Cardiac fibroblast (primary cell): ENCODE data around the gene IGF2BP2.
"Not testable (repeated sequence)": the region's sequence is repeated elsewhere in the genome, so short reads cannot be mapped to it uniquely, and the experiment has no call there.

Experiments
- DNase-seq, 2 donors: peaks; one replicate each; pipeline versions ENCODE4 v3.0.0 to v3.0.0-alpha.2; 2010; ENCODE audit warnings: low read depth in 2 of 2
- H3K4me3 ChIP-seq, 2 donors: replicated peaks in 1 of 2; 1 replicate in 1 of 2; 2 replicates in 1 of 2; pipeline ENCODE4 v1.5.1; 2011; ENCODE audit warnings: low read depth in 2 of 2, low read length in 2 of 2, mild to moderate bottlenecking in 2 of 2, moderate library complexity in 1 of 2
- CTCF ChIP-seq: IDR thresholded peaks from one replicate; pipeline ENCODE4 v1.5.1; 2011; ENCODE audit warnings: low read depth, mild to moderate bottlenecking, low read length, inconsistent platforms

IGF2BP2 gene

GRCh38 chr3:185702262-185703225, 122.3 kb downstream of the IGF2BP2 start:
- peak overlapping the region in 1 of 2 donors; percentile 9 for H3K4me3 ChIP-seq
- no peak for TF ChIP-seq CTCF
- DNase-seq: no peak

- peak overlapping the region in 1 of 2 donors; percentile 9 for H3K4me3 ChIP-seq
- no peak for TF ChIP-seq CTCF
- no peak for DNase-seq
Observed at GRCh38 chr3:185701611-185702261, 123.1 kb downstream of the IGF2BP2 start.

- TF ChIP-seq CTCF: no peak
- no peak for DNase-seq
- no peak overlapping the region for H3K4me3 ChIP-seq
Observed at GRCh38 chr3:185699927-185700326, 124.9 kb downstream of the IGF2BP2 start.

- not testable (repeated sequence) for DNase-seq, H3K4me3 ChIP-seq
Observed at GRCh38 chr3:185697228-185697627, 127.6 kb downstream of the IGF2BP2 start.

- TF ChIP-seq CTCF: no peak
- no peak for DNase-seq
- H3K4me3 ChIP-seq: no peak overlapping the region
Observed at GRCh38 chr3:185696039-185696438, 128.8 kb downstream of the IGF2BP2 start.

- TF ChIP-seq CTCF: no peak
- no peak overlapping the region for H3K4me3 ChIP-seq
- peak; percentile 33 to 60 for DNase-seq
Observed at GRCh38 chr3:185693985-185694653, 130.7 kb downstream of the IGF2BP2 start.

GRCh38 chr3:185691622-185692021, 133.2 kb downstream of the IGF2BP2 start:
- DNase-seq: no peak
- no peak overlapping the region for H3K4me3 ChIP-seq
- TF ChIP-seq CTCF: no peak
